ENCODE results near the gene ZNF710.
"Not testable (repeated sequence)": the region's sequence is repeated elsewhere in the genome, so short reads cannot be mapped to it uniquely, and the experiment has no call there.

The ZNF710 gene

DNA sequence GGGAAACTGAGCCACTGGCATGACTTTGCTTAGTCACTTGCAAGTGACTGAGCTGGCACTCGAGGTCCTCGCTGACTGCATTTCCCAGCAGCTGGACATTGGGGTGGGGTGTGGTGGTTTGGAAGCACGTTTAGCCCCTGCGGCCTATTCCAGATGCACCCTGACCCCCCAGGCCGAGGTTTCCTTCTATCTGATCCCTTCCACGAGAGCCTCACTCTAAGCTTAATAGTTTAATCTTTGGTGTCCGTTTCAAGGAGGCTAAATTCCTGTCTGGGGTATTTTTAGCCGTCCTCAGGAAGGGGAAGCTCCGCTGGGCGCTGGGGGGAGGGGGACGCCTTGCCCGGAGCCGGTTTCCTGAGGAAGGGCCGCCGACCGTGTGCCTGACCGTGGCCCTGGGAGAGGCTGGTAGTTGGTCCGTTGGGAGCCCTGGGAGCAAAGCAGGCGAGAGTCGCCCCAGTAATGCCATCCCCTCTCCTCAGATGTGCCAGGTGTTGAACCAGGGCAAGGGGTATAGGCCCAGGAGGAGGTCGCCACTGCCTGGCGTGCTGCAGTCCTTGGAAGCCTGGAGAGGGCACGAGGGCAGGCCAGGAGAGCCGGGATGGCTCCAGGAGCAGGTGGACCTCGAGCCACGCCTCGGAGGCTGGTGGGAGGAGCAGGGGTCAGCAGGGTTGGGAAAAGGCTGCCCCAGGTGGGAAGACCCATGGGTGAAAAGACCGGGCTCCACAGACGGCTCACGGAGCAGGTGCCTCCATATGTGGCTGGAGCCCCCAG, 64.0 kb downstream of the ZNF710 start:
- no peak overlapping the region for H3K27ac ChIP-seq (ENCODE audit: insufficient read depth, low read depth, low read length, poor library complexity, severe bottlenecking)

DNA sequence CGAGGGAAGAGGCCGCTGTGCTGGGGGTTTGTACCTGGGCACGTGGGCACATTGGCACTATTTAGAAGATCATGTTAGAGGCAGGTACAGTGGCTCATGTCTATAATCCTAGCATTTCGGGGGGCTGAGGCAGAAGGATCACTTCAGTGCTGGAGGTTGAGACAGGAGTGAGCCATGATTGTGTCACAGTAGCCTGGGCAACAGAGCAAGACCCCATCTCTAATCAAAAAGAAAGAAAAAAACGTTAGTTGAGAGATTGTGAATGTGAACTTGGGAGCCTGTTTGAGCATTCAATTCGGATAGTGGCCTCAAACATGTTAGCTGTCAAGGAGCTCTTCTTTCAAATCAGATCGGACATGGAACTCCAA, 64.5 kb downstream of the ZNF710 start:
- 89 to 93% methylated on average over 6 to 7 of the region's 7 CpGs for WGBS, 2 experiments
- Histone ChIP-seq H3K36me3 (ENCODE audit: control insufficient read depth, insufficient read depth, low read length) (peaks cover 21% of the 10 kb centered on the region), H3K4me1 (ENCODE audit: control insufficient read depth, insufficient read depth, low read length) (peaks cover 34% of the 10 kb centered on the region), H3K27ac (ENCODE audit: insufficient read depth, low read depth, low read length, poor library complexity, severe bottlenecking) (no peak overlapping the region), H3K9me3 (ENCODE audit: control insufficient read depth, low read length) (no peaks in the 10 kb centered on the region), H3K27me3 (ENCODE audit: control insufficient read depth, insufficient read depth, low read length, poor library complexity, severe bottlenecking) (no peaks in the 10 kb centered on the region), H3K4me3 (ENCODE audit: insufficient read depth, low read depth, low read length) (no peak overlapping the region)

More for the DNA sequence above, 64.0 kb downstream of the ZNF710 start:
- 69 to 71% methylated on average over 30 of the region's 30 CpGs for WGBS, 2 experiments
- Histone ChIP-seq H3K27me3 (ENCODE audit: control insufficient read depth, insufficient read depth, low read length, poor library complexity, severe bottlenecking) (no peaks in the 10 kb centered on the region), H3K4me1 (ENCODE audit: control insufficient read depth, insufficient read depth, low read length) (peaks cover 34% of the 10 kb centered on the region), H3K36me3 (ENCODE audit: control insufficient read depth, insufficient read depth, low read length) (peaks cover 21% of the 10 kb centered on the region), H3K4me3 (ENCODE audit: insufficient read depth, low read depth, low read length) (no peak overlapping the region), H3K9me3 (ENCODE audit: control insufficient read depth, low read length) (no peaks in the 10 kb centered on the region)

DNA sequence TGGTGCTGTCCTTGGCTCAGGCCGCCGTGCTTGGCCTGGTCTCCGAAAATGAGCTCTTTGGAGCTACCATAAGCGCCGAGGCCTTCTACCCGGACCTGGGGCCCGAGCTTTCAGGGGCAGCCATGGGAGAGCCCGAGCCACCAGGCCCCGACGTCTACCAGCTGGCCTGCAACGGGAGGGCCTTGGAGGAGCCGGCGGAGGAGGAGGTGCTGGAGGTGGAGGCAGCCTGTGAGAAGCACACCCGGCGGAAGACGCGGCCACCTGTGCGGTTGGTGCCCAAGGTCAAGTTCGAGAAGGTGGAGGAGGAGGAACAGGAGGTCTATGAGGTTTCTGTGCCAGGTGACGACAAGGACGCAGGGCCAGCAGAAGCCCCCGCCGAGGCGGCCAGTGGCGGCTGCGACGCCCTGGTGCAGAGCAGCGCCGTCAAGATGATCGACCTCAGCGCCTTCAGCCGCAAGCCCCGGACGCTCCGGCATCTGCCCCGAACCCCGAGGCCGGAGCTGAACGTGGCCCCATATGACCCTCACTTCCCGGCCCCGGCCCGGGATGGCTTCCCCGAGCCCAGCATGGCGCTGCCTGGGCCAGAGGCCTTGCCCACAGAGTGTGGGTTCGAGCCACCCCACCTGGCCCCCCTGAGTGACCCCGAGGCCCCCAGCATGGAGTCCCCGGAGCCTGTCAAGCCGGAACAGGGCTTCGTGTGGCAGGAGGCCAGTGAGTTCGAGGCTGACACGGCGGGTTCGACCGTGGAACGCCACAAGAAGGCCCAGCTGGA, 66.2 kb downstream of the ZNF710 start:
- H3K4me3 ChIP-seq (ENCODE audit: insufficient read depth, low read depth, low read length): no peak overlapping the region
- no peak overlapping the region for H3K27ac ChIP-seq (ENCODE audit: insufficient read depth, low read depth, low read length, poor library complexity, severe bottlenecking)
- 96% methylated on average over 55 of the region's 55 CpGs for WGBS, 2 experiments
- no peaks in the 10 kb centered on the region for H3K27me3 ChIP-seq (ENCODE audit: control insufficient read depth, insufficient read depth, low read length, poor library complexity, severe bottlenecking)
- peaks cover 24% of the 10 kb centered on the region for H3K36me3 ChIP-seq (ENCODE audit: control insufficient read depth, insufficient read depth, low read length)
- H3K9me3 ChIP-seq (ENCODE audit: control insufficient read depth, low read length): no peaks in the 10 kb centered on the region
- H3K4me1 ChIP-seq (ENCODE audit: control insufficient read depth, insufficient read depth, low read length): peaks cover 23% of the 10 kb centered on the region

DNA sequence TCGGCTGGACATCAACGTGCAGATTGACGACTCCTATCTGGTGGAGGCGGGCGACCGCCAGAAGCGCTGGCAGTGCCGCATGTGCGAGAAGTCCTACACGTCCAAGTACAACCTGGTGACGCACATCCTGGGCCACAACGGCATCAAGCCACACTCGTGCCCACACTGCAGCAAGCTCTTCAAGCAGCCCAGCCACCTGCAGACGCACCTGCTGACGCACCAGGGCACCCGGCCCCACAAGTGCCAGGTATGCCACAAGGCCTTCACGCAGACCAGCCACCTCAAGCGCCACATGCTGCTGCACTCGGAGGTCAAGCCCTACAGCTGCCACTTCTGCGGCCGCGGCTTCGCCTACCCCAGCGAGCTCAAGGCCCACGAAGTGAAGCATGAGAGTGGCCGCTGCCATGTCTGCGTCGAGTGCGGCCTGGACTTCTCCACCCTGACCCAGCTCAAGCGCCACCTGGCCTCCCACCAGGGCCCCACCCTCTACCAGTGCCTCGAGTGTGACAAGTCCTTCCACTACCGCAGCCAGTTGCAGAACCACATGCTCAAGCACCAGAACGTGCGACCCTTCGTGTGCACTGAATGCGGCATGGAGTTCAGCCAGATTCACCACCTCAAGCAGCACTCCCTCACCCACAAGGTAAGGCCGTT, 67.0 kb downstream of the ZNF710 start:
- Histone ChIP-seq H3K27ac (ENCODE audit: insufficient read depth, low read depth, low read length, poor library complexity, severe bottlenecking) (no peak overlapping the region), H3K36me3 (ENCODE audit: control insufficient read depth, insufficient read depth, low read length) (peaks cover 32% of the 10 kb centered on the region), H3K9me3 (ENCODE audit: control insufficient read depth, low read length) (no peaks in the 10 kb centered on the region), H3K27me3 (ENCODE audit: control insufficient read depth, insufficient read depth, low read length, poor library complexity, severe bottlenecking) (no peaks in the 10 kb centered on the region), H3K4me1 (ENCODE audit: control insufficient read depth, insufficient read depth, low read length) (peaks cover 16% of the 10 kb centered on the region), H3K4me3 (ENCODE audit: insufficient read depth, low read depth, low read length) (no peak overlapping the region)
- WGBS, 2 experiments: 96% methylated on average over 37 of the region's 37 CpGs

DNA sequence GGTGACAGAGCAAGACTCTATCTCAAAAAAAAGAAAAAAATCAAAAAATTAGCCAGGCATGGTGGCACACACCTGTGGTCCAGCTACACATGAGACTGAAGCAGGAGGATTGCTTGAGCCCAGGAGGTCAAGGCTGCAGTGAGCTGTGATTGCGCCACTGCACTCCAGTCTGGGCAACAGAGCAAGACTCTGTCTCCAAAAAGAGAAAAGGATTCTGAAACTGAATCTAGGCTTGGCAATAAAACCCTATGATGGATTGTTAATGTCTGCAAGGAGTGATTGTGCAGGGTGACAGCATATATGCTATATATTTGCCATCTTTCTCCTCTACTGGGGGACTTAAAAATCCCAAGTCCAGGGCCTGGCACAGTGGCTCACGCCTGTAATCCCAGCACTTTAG, 69.5 kb downstream of the ZNF710 start:
- not testable (repeated sequence) for H3K4me1 ChIP-seq (ENCODE audit: control insufficient read depth, insufficient read depth, low read length); H3K9me3 ChIP-seq (ENCODE audit: control insufficient read depth, low read length); H3K27ac ChIP-seq (ENCODE audit: insufficient read depth, low read depth, low read length, poor library complexity, severe bottlenecking); H3K4me3 ChIP-seq (ENCODE audit: insufficient read depth, low read depth, low read length); H3K27me3 ChIP-seq (ENCODE audit: control insufficient read depth, insufficient read depth, low read length, poor library complexity, severe bottlenecking)
- peaks cover 46% of the 10 kb centered on the region for H3K36me3 ChIP-seq (ENCODE audit: control insufficient read depth, insufficient read depth, low read length)
- 92 to 96% methylated on average over 2 of the region's 2 CpGs for WGBS, 2 experiments

DNA sequence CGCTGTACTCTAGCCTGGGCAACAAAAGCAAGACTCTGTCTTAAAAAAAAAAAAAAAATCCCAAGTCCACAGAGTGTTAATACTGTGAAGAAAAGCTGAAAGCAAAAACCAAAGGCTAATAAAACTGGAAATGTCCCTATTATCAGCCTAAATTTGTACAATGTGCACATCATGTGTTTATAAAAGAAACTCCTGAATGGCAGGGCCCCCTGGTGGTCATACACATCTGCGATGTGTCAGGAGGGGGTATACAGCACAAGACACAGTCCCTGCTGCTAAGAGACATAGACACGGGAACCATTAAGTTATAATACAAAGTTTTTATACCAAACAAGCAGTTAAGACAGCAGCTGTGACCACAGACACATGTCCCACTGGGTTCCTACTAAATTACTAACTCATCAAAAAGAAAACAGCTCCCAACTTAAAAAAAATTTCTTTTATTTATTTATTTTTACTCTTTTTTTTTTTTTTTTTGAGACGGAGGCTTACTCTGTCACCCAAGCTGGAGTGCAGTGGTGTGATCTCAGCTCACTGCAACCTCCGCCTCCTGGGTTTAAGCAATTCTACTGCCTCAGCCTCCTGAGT, 70.2 kb downstream of the ZNF710 start:
- peaks cover 52% of the 10 kb centered on the region for H3K36me3 ChIP-seq (ENCODE audit: control insufficient read depth, insufficient read depth, low read length)
- 88 to 94% methylated on average over 5 of the region's 5 CpGs for WGBS, 2 experiments

DNA sequence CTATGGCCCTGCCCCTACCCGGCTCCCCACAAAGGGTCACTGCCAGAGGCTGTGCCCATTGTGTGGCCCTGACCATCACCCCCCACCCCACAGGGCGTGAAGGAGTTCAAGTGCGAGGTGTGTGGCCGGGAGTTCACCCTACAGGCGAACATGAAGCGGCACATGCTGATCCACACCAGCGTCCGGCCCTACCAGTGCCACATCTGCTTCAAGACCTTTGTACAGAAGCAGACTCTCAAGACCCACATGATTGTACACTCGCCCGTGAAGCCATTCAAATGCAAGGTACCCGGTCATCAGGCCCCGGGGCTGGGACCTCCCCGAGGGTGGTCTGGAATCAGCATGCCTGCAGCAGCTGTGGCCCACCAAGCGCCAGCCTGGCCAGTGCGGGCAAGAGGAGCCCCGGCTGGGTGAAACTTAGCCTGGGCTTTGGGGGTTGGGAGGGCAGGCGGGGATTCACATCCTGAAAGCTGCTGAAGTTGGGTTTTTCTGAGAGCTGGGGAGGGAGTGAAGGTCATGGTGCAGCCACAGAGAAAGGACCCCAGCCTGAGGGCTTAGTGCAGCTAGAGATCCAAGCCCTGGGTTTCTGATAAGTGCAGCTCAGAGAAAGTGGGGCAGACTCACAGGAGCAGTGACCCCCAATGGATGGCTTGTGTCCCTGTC, 72.0 kb downstream of the ZNF710 start:
- no peak overlapping the region for H3K4me3 ChIP-seq (ENCODE audit: insufficient read depth, low read depth, low read length)
- H3K9me3 ChIP-seq (ENCODE audit: control insufficient read depth, low read length): no peaks in the 10 kb centered on the region
- WGBS, 2 experiments: 92 to 93% methylated on average over 17 of the region's 17 CpGs
- H3K36me3 ChIP-seq (ENCODE audit: control insufficient read depth, insufficient read depth, low read length): peaks cover 46% of the 10 kb centered on the region
- H3K27me3 ChIP-seq (ENCODE audit: control insufficient read depth, insufficient read depth, low read length, poor library complexity, severe bottlenecking): no peaks in the 10 kb centered on the region
- peaks cover 4% of the 10 kb centered on the region for H3K4me1 ChIP-seq (ENCODE audit: control insufficient read depth, insufficient read depth, low read length)
- no peak overlapping the region for H3K27ac ChIP-seq (ENCODE audit: insufficient read depth, low read depth, low read length, poor library complexity, severe bottlenecking)

More for the DNA sequence above, 70.2 kb downstream of the ZNF710 start:
- Histone ChIP-seq H3K9me3 (ENCODE audit: control insufficient read depth, low read length) (no peaks in the 10 kb centered on the region), H3K27ac (ENCODE audit: insufficient read depth, low read depth, low read length, poor library complexity, severe bottlenecking) (no peak overlapping the region), H3K4me3 (ENCODE audit: insufficient read depth, low read depth, low read length) (no peak overlapping the region), H3K4me1 (ENCODE audit: control insufficient read depth, insufficient read depth, low read length) (peaks cover 4% of the 10 kb centered on the region), H3K27me3 (ENCODE audit: control insufficient read depth, insufficient read depth, low read length, poor library complexity, severe bottlenecking) (no peaks in the 10 kb centered on the region)

- WGBS, 2 experiments: 94 to 96% methylated on average over 12 of the region's 12 CpGs
- peaks cover 4% of the 10 kb centered on the region for H3K4me1 ChIP-seq (ENCODE audit: control insufficient read depth, insufficient read depth, low read length)
- H3K9me3 ChIP-seq (ENCODE audit: control insufficient read depth, low read length): no peaks in the 10 kb centered on the region
- no peaks in the 10 kb centered on the region for H3K27me3 ChIP-seq (ENCODE audit: control insufficient read depth, insufficient read depth, low read length, poor library complexity, severe bottlenecking)
- no peak overlapping the region for H3K4me3 ChIP-seq (ENCODE audit: insufficient read depth, low read depth, low read length)
- H3K36me3 ChIP-seq (ENCODE audit: control insufficient read depth, insufficient read depth, low read length): peaks cover 52% of the 10 kb centered on the region
- no peak overlapping the region for H3K27ac ChIP-seq (ENCODE audit: insufficient read depth, low read depth, low read length, poor library complexity, severe bottlenecking)
These were observed 72.9 kb downstream of the ZNF710 start for GRCh38 chr15:90074023-90074422.

DNA sequence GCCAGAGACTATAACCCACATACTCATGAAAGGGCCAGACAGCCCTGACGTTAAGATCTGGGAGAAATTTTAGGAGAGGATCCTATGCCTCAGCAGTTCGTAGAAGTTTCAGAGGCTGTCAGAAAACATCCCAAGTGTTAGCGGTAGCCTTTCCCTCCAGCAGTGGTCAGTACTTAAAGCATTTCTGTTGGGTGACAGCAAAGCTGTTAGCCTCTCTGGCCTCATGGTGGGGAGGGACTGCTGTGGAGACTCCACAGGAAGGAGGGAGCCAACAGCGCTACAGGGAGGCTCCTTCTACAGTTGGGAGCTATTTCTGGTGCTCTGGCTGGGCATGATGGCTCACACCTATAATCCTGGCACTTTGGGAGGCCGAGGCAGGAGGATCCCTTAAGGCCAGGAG, 73.8 kb downstream of the ZNF710 start:
- H3K36me3 ChIP-seq (ENCODE audit: control insufficient read depth, insufficient read depth, low read length): peaks cover 48% of the 10 kb centered on the region
- H3K4me3 ChIP-seq (ENCODE audit: insufficient read depth, low read depth, low read length): no peak overlapping the region
- 91 to 92% methylated on average over 5 of the region's 5 CpGs for WGBS, 2 experiments
- no peak overlapping the region for H3K27ac ChIP-seq (ENCODE audit: insufficient read depth, low read depth, low read length, poor library complexity, severe bottlenecking)
- H3K9me3 ChIP-seq (ENCODE audit: control insufficient read depth, low read length): no peaks in the 10 kb centered on the region
- H3K27me3 ChIP-seq (ENCODE audit: control insufficient read depth, insufficient read depth, low read length, poor library complexity, severe bottlenecking): no peaks in the 10 kb centered on the region
- peaks cover 4% of the 10 kb centered on the region for H3K4me1 ChIP-seq (ENCODE audit: control insufficient read depth, insufficient read depth, low read length)
